AG09309 (cell line): ENCODE results near the gene JMJD8.

Source experiments
- DNase-seq: peaks from one replicate; pipeline ENCODE4 v3.0.0-alpha.2; 2010; ENCODE audit warnings: low read depth
- H3K4me3 ChIP-seq: 2 replicates; pipeline ENCODE4 v1.5.1; 2011; ENCODE audit warnings: mild to moderate bottlenecking, low read depth, low read length, moderate library complexity; ENCODE audit not compliant: control insufficient read depth
- TF ChIP-seq, protein P1 (sequence below): IDR thresholded peaks from 2 replicates; pipeline ENCODE4 v1.5.1; 2011; ENCODE audit warnings: mild to moderate bottlenecking, low read depth, low read length, inconsistent platforms; ENCODE audit not compliant: insufficient read depth, control insufficient read depth; ENCODE audit errors: missing control alignments

The JMJD8 gene, protein sequence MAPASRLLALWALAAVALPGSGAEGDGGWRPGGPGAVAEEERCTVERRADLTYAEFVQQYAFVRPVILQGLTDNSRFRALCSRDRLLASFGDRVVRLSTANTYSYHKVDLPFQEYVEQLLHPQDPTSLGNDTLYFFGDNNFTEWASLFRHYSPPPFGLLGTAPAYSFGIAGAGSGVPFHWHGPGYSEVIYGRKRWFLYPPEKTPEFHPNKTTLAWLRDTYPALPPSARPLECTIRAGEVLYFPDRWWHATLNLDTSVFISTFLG

DNA sequence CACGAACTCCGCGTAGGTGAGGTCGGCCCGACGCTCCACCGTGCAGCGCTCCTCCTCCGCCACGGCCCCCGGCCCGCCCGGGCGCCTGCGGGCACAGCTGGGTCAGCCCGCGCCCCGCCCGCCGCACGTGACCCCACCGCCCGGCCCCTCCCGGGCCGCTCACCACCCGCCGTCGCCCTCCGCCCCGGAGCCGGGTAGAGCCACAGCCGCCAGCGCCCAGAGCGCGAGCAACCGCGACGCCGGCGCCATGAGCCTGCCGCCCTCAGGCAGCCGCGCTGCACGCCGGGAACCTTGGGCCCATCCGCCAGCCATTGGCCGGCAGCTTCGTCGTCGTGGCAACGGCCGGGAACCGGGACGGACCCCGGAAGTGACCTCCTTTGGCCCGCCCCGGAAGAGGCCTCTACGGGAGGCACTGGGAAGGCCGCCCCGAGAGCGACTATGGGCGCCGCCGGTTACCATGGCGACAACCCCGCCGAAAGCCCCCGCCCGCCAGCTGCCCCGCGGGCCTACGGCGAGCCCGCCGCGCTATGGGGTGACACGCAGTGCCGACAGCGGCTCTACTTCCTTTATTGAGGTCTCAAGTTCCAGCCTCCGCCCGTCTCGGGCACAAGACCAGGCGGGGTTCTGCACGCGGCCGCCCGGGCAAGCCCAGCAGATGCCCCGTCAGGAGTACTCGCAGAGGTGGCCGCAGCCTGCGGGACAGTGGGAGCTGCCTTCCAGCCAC, at the start of gene JMJD8:
Gene JMJD8 (minus strand): TSS at position 264 of the 724 bp plus-strand sequence. CDS start 15 bp downstream, at position 249.
- DNase-seq, result peak; percentile 69
- H3K4me3 ChIP-seq, result peak within 1 kb of the TSS; percentile 63
- TF ChIP-seq, protein P1, sequence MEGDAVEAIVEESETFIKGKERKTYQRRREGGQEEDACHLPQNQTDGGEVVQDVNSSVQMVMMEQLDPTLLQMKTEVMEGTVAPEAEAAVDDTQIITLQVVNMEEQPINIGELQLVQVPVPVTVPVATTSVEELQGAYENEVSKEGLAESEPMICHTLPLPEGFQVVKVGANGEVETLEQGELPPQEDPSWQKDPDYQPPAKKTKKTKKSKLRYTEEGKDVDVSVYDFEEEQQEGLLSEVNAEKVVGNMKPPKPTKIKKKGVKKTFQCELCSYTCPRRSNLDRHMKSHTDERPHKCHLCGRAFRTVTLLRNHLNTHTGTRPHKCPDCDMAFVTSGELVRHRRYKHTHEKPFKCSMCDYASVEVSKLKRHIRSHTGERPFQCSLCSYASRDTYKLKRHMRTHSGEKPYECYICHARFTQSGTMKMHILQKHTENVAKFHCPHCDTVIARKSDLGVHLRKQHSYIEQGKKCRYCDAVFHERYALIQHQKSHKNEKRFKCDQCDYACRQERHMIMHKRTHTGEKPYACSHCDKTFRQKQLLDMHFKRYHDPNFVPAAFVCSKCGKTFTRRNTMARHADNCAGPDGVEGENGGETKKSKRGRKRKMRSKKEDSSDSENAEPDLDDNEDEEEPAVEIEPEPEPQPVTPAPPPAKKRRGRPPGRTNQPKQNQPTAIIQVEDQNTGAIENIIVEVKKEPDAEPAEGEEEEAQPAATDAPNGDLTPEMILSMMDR, result no peak

DNA sequence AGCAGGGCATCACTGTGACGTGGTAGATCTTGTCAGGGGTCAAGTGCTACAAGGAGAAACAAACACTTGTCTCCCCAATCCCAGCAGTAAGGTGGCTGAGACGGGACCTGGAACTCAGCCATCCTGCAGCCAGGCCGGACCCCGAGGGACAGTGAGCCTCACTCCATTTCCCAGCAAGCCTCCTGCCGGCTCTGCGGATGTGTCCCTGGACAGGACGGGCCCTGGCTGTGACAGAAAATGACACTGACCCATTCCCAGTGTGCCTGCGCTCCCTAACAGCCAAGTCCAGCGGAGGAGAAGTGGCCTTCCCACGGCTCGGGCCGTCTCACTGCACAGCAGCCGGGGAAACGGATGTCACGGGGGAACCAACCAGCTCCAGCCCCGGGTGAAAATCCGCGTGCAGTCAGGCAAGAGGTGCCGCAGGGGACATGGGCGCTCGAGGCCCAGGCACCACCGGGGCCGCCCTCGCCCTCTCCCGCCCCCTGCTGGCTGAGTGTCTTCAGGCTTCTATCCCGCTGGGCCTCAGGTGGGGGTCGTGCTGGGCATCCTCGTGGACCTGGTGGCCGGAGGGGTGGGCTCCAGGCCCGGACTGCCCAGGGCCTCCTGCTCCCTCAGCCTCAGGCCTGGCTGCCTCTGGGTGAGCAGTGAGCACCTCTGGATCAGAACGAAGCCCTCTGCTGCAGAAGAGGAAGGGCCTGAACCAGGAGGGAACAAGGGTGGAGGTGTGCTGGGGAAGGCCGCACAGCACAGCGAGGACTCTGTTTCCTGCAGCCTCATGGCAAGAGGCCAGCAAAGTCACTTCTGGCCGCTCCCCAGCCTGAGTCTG, 49.5 kb upstream of the JMJD8 start:
- no peak overlapping the region for H3K4me3 ChIP-seq
- no peak for DNase-seq
- TF ChIP-seq, protein P1, result peak; percentile 28

DNA sequence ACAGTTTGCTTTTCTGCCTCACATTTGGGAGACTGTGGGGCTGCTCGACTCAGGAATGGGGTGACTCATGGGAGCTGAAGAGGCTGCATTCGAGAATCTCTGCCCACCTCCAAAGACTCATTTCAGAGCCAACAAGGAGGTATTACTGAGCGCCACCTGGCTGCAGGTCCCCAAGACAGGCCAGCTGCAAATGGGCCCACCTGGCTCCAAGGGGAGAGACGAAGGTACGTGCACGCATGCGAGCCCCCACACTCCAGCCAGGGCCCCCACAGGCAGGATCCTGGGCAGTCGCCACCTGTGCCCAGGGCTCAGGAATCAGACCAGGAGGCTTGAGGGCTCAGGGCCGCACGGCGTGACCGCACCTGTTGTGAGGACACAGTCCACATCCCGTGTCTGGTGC, 48.8 kb upstream of the JMJD8 start:
- no peak for DNase-seq
- no peak overlapping the region for H3K4me3 ChIP-seq
- TF ChIP-seq, protein P1, result no peak

DNA sequence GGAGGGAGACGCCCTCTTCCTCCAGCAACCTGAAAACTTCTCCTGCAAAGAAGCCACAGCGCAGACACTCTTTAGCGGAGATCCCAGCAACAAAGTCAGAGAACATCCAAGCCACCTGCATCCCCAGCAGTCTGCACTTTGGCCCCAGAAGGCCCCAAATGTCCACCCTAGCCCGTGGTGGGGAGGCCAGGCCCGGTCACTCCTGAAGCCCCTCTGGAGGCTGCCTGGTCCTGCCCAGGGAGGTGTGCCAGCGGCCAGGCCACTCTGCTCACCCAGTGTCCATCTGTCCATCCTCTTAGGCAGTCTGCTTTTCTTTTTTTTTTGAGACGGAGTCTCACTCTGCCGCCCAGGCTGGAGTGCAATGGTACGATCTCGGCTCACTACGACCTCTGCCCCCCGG, 48.2 kb upstream of the JMJD8 start:
- TF ChIP-seq, protein P1, result no peak
- no peak for DNase-seq
- H3K4me3 ChIP-seq, result no peak overlapping the region

DNA sequence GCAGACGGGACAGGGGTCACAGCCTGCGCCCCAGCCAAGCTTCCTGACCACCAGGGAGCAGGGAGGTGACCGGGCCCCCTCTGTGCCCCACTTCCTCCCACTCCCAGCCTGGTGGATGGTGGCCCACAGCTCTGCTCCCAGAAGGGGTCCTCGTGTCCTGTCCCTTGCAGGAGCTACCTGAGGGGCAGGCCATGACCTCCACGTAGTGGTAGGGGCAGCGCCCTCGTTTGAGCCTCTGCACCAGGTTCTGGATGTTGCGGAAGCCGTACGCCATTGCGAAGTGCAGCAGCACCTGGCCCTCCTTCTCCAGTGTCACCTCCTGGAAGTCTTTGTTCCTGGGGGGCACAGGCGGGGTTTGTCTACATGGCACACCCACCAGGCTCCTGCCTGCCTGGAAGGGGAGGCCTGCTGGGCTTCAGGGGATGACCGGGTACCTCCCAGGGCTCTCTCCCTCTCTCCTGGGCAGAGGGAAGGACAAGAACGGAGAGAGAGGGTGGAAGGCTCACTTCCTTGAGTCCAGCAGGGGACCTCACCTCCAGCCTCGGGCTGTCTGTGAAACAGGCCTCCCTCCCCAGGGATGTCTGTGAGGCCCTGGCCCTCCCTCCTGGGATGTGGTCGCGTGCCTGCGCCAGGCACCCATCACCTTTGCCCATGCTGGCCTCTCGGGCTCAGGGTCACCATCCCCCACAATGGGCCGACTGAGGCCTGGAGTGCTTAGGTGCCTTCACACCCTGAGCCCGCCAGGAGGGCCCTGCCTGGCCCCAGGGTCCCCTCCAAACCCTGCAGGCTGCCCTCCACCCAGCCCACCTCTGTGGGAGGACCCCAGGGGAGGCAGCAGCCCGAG, 46.8 kb upstream of the JMJD8 start:
- TF ChIP-seq, protein P1, result no peak
- H3K4me3 ChIP-seq, result no peak overlapping the region
- no peak for DNase-seq
